Breast epithelium (tissue), 4 donors: ENCODE data around the gene GPR143. TPM values are rescaled to one million over a fixed set of nuclear protein-coding genes. Genes with fewer than 3 reads are reported as not detected.

ENCODE experiments used
- DNase-seq, 2 donors: peaks; one replicate each; pipeline ENCODE4 v3.0.0-alpha.2; 2019; ENCODE audit warnings: low spot score in 2 of 2
- H3K27ac ChIP-seq, 2 donors: fragments of 200-600 bp; sonication (generic) in 1 of 2; one replicate each; pipeline ENCODE4 v1.5.1; 2016 to 2019; ENCODE audit warnings: mild to moderate bottlenecking in 1 of 2
- H3K27me3 ChIP-seq, 2 donors: fragments of 200-600 bp; sonication (generic) in 1 of 2; one replicate each; pipeline versions ENCODE4 v1.5.1 to v1.6.0; 2017 to 2019; ENCODE audit warnings: control low read depth in 1 of 2, mild to moderate bottlenecking in 1 of 2
- H3K36me3 ChIP-seq: fragments of 200-600 bp; one replicate; pipeline ENCODE4 v1.5.1; 2019
- H3K4me1 ChIP-seq, 2 donors: fragments of 200-600 bp; sonication (generic); one replicate each; pipeline ENCODE4 v1.5.1; 2016 to 2019; ENCODE audit warnings: control low read depth in 1 of 2
- H3K4me3 ChIP-seq, 3 donors: fragments of 200-600 bp; sonication (generic); 1 replicate in 2 of 3; 2 replicates in 1 of 3; pipeline ENCODE4 v1.5.1; 2016 to 2019; ENCODE audit warnings: mild to moderate bottlenecking in 3 of 3, moderate library complexity in 2 of 3
- H3K9me3 ChIP-seq, 2 donors: fragments of 200-600 bp; sonication (generic) in 1 of 2; one replicate each; pipeline ENCODE4 v1.5.1; 2016 to 2019; ENCODE audit warnings: control low read depth in 1 of 2
- POLR2A ChIP-seq: fragments of 450-650 bp; IDR thresholded peaks from one replicate; pipeline ENCODE4 v1.6.1; 2016; ENCODE audit warnings: antibody characterized with exemption, mild to moderate bottlenecking, moderate library complexity
- POLR2AphosphoS5 ChIP-seq, 3 donors: sonication (generic); formaldehyde crosslinking; IDR thresholded peaks; one replicate each; pipeline ENCODE4 v1.6.1; 2017; ENCODE audit warnings: antibody characterized with exemption in 3 of 3
- intact Hi-C: fragments of 100-400 bp; cut with DNase I; formaldehyde crosslinking; loops from one replicate; pipeline ENCODE4 v1.15.1; 2023; ENCODE audit warnings: low total_unique reads
- total RNA-seq, 3 donors: library from RNA; depleted of rRNA; stranded (reverse); fragments of >200 nt; gene quantifications; one replicate each; pipeline ENCODE4 v1.1.0, GENCODE V29; 2016
- TF ChIP-seq, protein P1 (sequence below), 3 donors: fragments of 450-650 bp; IDR thresholded peaks; one replicate each; pipeline ENCODE4 v1.5.1; 2016 to 2017; ENCODE audit warnings: antibody characterized with exemption in 3 of 3, mild to moderate bottlenecking in 3 of 3, moderate library complexity in 3 of 3

GPR143 gene
- total RNA-seq, 3 donors from 2014 or later = 3.4 to 3.6 TPM; not detected in 1

DNA sequence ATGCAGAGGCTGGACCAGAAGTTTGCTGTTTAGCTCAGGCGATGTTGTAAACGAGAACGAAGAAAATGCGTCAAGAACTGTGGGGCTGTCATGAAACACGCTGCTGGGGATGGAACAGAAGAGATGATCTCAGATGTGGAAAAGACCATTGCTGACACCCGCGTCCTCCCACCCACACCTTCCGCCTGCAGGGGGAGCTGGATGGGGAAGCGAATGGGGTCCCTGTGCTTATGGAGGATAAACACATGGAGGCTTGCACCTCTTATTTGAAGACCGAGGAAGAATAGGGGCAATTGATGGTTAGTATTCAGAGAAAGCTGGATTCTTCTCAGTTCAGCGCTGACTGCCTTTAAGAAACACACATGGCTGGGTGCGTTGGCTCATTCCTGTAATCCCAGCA is 63.9 kb downstream of the GPR143 start:
- H3K4me1 ChIP-seq = no peaks in the 10 kb centered on the region
- no peak for DNase-seq
- no peaks in the 10 kb centered on the region for H3K27me3 ChIP-seq
- H3K27ac ChIP-seq = no peak overlapping the region
- no peak overlapping the region for H3K4me3 ChIP-seq
- intact Hi-C loops = no loop called here
- no peaks in the 10 kb centered on the region for H3K36me3 ChIP-seq
- TF ChIP-seq, protein P1, sequence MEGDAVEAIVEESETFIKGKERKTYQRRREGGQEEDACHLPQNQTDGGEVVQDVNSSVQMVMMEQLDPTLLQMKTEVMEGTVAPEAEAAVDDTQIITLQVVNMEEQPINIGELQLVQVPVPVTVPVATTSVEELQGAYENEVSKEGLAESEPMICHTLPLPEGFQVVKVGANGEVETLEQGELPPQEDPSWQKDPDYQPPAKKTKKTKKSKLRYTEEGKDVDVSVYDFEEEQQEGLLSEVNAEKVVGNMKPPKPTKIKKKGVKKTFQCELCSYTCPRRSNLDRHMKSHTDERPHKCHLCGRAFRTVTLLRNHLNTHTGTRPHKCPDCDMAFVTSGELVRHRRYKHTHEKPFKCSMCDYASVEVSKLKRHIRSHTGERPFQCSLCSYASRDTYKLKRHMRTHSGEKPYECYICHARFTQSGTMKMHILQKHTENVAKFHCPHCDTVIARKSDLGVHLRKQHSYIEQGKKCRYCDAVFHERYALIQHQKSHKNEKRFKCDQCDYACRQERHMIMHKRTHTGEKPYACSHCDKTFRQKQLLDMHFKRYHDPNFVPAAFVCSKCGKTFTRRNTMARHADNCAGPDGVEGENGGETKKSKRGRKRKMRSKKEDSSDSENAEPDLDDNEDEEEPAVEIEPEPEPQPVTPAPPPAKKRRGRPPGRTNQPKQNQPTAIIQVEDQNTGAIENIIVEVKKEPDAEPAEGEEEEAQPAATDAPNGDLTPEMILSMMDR (IDR thresholded peaks at IDR 0.05) = no peak
- no peak for TF ChIP-seq POLR2AphosphoS5 (IDR thresholded peaks at IDR 0.05)
- TF ChIP-seq POLR2A = no peak
- H3K9me3 ChIP-seq = peaks cover 9 to 19% of the 10 kb centered on the region in 2 donors

DNA sequence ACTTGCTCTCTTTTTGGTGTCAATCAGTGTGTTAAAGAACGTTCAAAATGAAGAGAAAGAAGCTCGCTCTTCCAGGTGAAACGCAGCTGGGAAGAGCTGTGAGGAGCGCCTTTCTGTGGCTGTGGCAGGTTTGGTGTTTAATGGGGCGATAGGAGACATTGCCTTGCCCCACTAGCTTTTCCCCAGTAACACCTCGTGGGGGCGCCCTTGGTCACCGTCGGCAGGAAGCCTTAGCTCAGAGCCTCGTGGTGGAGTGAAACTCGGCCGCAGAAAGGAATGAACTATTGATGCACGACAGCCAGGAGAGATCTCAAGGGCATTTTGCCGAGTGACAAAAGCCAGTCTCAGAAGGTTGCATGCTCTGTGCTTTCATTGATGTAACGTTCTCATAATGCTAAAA is 65.1 kb downstream of the GPR143 start:
- intact Hi-C loops = no loop called here
- no peak for TF ChIP-seq POLR2AphosphoS5 (IDR thresholded peaks at IDR 0.05)
- no peak for TF ChIP-seq POLR2A
- TF ChIP-seq, protein P1 (IDR thresholded peaks at IDR 0.05) = no peak
- H3K4me1 ChIP-seq = no peaks in the 10 kb centered on the region
- no peak overlapping the region for H3K27ac ChIP-seq
- H3K36me3 ChIP-seq = no peaks in the 10 kb centered on the region
- DNase-seq = no peak
- no peak overlapping the region for H3K4me3 ChIP-seq
- peaks cover 9 to 19% of the 10 kb centered on the region in 2 donors for H3K9me3 ChIP-seq
- H3K27me3 ChIP-seq = no peaks in the 10 kb centered on the region

DNA sequence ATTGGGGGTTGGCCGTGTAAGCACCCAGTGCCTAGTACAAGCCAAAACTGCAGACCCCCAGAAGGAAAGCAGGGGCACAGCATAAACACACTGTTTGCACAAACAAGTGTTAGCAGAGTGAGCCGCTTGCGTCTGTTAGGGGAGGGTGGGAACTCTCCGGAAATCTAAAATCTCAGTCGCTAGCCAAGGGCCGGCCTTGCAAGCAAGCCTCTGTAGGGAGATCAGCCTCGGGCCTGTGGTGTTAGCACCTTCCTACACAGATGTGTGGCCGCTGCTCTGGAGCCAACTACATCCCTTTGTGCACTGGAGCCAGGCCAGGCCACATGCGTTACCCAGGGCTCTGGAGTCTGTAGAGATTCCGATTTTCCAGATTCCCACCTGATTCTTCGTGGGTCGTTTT is 67.1 kb downstream of the GPR143 start:
- TF ChIP-seq, protein P1 (IDR thresholded peaks at IDR 0.05) = no peak
- no peak for TF ChIP-seq POLR2AphosphoS5 (IDR thresholded peaks at IDR 0.05)
- no peak for TF ChIP-seq POLR2A
- no peak overlapping the region for H3K27ac ChIP-seq
- no peaks in the 10 kb centered on the region for H3K36me3 ChIP-seq
- no peak for DNase-seq
- peaks cover 0 to 2% of the 10 kb centered on the region in 2 donors for H3K9me3 ChIP-seq
- no peak overlapping the region for H3K4me3 ChIP-seq
- no peaks in the 10 kb centered on the region for H3K4me1 ChIP-seq
- intact Hi-C loops = no loop called here
- H3K27me3 ChIP-seq = no peaks in the 10 kb centered on the region

DNA sequence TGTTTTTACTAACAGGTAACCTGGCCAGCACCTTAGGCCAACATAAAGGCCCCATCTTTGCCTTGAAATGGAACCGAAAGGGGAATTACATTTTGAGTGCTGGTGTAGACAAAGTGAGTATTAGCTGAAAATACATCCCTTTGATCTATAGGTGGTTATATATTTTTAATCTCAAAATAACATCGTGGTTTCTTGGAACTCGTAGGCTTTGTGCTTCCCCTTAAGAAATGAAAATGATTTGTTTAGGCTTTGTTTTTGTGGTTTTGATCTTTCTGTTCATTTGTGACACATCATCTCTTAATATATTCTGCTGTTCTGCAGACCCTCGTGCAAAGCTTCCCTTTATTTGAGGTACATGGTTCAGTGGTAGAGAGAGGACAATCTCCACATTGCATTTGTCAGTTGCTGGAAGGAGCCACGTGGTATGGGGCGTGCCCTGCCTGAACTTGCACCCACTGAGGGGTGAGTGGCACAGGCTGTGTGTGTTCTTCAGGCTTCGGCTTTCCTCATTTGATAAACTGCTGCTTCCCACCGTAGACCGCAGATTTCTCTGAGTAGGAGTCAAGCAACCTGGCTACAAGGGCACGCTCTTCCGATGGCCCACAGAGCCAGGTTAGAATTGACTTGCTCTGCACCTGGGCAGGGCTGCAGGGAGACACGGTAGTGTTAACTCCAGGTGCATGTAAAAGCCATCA is 72.2 kb downstream of the GPR143 start:
- DNase-seq = no peak
- Histone ChIP-seq H3K36me3 (no peaks in the 10 kb centered on the region), H3K27ac (no peak overlapping the region), H3K4me3 (no peak overlapping the region), H3K4me1 (no peaks in the 10 kb centered on the region), H3K27me3 (peaks cover 0 to 9% of the 10 kb centered on the region in 2 donors), H3K9me3 (no peaks in the 10 kb centered on the region)
- intact Hi-C loops = loop anchor here (1.0 kb wide), 1 partner anchor 32 kb away; no protein-coding TSS in a partner anchor
- TF ChIP-seq POLR2A = no peak
- no peak for TF ChIP-seq POLR2AphosphoS5 (IDR thresholded peaks at IDR 0.05)
- TF ChIP-seq, protein P1 (IDR thresholded peaks at IDR 0.05) = no peak

DNA sequence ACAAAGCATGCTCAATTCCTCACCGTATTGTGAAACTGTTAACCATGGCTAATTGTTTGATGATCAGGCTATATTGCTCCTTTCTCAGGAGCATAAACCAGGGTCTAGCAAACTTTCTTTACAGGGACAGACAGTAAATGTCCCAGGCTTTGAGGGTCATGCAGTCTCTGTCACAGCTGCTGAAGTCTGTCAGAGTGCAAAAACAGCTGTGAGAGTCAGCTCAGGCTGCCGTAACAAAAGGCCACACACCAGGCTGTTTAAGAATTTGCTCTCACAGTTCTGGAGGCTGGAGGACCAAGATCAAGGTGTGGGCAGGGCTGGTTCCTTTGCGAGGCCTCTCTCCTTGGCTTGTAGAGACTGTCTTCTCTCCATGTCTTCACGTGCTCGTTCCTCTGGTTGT is 75.6 kb downstream of the GPR143 start:
- Histone ChIP-seq H3K27ac (no peak overlapping the region), H3K4me1 (no peaks in the 10 kb centered on the region), H3K36me3 (no peaks in the 10 kb centered on the region), H3K9me3 (no peaks in the 10 kb centered on the region), H3K27me3 (peaks cover 0 to 9% of the 10 kb centered on the region in 2 donors), H3K4me3 (no peak overlapping the region)
- no peak for DNase-seq
- TF ChIP-seq, protein P1 (IDR thresholded peaks at IDR 0.05) = no peak
- TF ChIP-seq POLR2A = no peak
- TF ChIP-seq POLR2AphosphoS5 (IDR thresholded peaks at IDR 0.05) = no peak
- intact Hi-C loops = no loop called here
